Stimulated activated naive CD4-positive, alpha-beta T cell treated with Interleukin-2 at 50 U/mL for 16 hours (primary cell): ENCODE data around the gene IGSF3.
A peak's percentile ranks its signal among the peaks of the same experiment; 100 is the strongest.

Experiments
- DNase-seq: peaks from one replicate; lab custom pipeline; 2025; lab: John Stamatoyannopoulos, UW

IGSF3 gene

DNA sequence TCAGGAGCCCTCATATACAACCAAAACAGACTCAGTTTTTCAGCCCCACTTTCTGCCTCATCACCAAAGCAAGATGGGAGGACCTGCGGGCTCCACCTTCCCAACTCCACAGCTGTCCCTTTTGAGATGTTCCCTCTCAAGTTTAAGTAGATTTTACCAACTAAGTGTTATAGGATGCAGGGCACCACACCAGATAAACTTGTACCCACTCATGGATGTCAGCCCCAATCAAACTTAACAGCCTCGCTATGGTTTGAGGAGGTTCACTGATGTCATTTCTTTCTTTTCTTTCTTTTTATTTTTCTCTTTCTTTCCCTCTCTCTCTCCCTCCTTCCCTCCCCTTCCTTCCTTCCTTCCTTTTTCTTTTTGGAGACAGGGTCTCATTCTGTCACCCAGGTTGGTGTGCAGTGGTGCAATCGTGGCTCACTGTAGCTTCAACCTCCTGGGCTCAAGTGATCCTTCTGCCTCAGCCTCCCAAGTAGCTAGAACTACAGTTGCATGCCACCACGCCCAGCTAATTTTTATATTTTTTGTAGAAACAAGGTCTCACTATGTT, 110.1 kb downstream of the IGSF3 start:
- no peak for DNase-seq

DNA sequence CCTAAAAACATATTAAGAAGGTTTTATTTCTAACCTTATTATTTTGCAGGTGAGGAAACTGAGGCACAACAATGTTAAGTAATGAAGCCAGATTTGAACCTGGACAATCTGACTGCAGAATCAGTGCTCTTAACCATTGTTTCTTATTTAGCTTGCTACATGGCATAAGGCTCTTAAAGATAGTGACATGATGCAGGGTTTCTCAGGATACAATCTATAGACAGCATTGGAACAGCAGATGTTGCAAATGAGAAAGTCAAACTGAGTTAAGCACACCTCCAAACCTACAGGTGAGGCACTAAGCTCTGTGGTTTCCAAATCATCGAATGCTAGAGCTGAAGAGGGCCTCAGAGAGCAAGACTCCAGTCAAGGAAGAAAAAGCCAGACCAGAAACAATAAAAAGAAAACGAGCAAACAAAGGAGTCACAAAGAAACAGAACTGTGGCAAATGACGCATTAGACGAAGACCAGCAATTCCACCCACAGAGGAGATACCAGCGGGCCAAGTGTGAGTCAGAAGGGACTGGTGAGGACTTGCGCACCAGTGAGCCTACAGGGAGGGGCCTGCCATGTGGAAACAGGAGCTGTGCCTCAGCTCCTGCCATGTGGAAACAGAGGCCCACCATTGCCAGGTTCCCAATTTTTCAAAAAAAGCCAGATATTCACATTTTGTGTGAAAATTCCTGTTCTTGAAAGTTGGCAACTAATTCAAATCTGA, 111.1 kb downstream of the IGSF3 start:
- peak; percentile 88 for DNase-seq

DNA sequence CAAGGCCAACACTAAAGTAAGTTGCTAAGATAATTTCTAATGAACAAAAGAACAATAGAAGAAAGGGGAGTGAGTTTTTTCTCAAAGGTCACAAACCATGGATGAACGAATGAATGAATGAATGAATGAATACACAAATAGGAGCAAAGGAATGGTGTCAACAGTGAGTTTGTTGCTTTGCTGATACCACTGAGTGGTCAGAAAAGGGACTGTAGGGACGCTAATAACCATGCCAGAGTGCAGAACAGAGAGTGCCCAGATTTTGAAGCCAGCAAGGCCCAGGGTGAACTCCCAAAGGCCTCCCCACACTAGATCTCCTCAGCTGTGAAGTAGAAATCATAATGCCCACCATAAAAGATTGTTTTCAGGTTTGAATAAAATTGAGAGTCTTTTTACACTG, 112.6 kb downstream of the IGSF3 start:
- DNase-seq: no peak

DNA sequence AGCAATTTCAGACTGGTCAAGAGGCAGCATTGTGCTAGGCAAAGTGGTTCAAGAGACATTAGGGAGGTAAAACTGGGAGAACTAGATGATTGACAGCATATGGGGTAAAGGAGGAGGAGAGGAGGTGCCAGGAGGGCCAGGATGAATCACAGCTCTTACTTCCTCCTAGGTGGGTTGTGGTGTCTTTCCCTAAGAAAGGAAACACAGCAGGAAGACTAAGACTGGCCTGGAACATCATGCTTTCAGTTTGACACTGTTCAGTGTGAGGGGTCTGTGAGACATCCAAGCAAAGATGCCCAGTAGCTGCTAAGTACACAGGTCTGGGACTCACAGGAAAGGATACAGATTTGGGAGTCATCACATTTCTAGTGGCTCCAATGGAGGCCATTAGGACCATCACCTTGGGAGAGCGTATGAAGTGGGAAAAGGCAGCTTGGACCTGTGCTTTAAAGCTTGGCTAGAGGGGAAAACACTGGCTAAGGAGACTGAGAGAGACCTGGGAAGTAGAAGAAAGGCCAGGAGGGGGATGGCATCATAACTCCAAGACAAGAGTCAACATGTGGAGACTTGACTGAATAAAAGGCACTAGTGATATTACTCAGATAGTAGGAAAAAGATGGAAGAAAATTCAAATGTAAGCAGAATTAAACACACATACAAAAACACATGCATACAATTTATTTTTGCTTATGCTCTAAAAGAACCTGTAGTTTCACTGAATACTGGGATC, 114.0 kb downstream of the IGSF3 start:
- no peak for DNase-seq

DNA sequence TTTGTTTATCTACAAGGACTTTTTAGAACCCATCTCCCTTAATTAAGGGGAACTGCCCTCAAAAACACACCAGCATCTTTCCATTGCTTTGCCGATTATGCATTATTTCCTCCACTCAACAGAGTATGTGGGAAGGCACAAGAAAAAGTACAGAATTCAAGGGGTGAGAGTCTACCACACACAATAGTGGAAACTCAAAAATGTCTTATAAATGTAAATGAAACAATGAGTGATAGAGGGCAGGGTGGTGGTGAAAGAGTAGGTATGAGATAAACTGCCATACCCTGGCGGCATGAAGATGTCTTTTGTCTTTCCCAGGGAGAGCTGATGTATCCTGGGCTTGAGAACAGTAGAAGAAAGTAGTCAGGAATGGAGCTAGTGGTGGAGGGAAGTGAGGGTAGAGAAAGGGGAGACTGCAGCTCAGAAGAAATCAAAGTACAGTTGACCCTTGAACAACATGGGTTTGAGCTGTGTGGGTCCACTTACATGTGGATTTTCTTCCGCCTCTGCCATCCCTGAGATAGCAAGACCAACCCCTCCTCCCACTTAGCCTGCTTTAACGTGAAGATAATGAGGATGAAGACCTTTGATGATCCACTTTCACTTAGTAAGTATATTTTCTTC, 121.1 kb downstream of the IGSF3 start:
- no peak for DNase-seq

DNA sequence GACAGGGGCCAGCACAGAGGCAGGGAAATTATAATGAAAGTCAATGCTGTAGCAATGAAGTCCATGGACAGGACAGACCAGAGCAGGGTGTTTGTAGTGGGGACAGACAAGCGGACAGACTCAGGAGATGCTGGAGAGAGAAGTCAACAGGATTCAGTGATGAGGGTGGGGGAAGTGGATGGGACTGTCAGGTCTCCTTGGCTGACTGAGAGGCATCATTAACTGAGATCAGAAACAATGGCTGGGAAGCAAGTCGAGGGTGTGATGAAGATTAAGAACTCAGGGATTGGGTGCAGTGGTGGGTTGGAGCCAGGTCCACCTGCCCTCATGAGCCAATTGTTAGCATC, 122.2 kb downstream of the IGSF3 start:
- DNase-seq: no peak

DNA sequence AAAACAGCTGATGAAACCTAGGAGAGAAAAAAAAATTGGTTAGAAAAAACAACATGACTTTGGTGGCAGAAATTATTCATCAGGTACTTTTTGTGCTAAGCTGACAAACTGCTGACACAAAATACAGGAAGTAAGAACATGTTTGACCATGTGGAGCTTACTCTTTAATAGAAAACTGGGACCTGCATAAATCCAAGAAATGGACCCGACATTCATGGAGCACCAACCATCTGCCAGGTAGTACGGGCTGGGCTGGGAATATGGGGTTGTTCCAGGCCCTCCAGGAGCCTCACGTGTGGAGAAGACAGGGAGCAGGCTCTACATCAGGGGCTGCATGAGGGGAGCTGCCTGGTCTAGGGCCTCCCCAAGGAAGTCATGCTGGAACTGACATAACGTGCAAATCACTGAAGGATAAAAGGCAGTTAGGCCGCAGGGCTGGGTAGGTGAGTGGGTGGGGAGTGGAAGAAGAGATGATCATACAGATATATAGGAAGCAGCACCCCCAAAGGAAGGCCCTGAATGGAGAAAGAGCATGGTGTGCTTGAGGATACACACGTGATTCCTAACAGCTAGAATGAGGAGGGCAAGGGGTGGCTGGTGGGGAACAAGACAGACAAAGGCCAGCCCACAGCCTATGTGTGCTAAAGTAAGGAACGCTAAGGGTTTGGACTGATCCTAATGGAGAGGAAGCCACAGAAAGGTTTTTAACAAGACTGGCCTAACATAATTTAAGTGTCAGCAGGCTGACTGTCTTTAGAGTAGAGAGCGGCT, 122.8 kb downstream of the IGSF3 start:
- DNase-seq: peak; percentile 17

DNA sequence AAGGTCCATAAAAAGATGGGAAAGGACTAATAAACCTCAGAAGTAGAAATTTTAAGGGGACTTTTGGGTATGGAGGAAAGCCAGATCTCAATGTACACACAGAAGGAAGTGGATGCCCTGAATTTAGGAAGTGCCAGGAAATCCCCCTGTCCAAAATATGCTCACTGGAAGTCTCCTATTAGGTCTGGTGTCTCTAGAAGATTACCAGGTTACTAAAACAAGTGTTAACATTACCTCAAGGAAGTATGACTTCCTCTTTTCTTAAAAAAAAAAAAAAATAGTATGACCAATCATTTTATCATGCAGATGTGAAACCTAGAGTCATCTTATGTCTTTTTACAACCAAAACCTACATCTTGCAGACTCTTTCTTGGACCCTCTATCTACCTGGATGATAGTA, 127.4 kb downstream of the IGSF3 start:
- DNase-seq: no peak

DNA sequence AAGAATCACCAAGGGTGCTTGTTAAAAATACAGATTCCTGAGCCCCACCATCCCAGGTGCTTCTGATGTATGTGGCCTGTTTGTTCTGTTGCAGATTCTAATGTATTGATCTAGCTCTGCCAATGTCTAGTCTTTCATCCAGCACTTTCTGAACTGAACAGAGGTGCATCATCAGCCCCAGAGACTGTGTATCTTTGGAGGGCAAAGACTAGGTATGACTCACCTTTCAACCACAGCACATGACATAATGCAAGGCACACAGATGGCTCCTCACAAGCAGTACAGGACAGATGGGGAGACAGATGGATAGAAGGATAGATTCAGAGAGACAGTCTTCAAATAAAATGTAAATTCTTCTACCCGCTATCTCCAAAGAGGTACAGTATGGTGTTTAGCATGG, 129.0 kb downstream of the IGSF3 start:
- peak; percentile 22 for DNase-seq

DNA sequence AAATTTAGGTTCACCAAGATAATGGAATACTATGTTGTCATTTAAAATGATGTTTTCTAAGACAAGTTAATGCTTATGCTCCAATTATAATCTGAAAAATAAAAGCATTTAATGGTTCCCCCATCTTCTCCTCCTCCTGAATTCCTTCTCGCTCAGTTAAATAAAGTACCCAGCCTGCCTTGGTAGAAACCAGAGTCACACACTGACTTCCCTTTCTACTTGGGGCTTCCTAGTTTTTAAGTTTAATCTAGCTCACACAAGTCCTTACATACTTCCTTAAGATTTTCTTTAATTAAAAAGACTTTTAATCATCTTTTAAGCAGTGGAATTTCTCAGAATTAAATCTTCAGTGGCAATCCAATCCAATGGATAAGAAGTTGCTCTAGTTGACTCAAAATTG, 129.6 kb downstream of the IGSF3 start:
- no peak for DNase-seq

DNA sequence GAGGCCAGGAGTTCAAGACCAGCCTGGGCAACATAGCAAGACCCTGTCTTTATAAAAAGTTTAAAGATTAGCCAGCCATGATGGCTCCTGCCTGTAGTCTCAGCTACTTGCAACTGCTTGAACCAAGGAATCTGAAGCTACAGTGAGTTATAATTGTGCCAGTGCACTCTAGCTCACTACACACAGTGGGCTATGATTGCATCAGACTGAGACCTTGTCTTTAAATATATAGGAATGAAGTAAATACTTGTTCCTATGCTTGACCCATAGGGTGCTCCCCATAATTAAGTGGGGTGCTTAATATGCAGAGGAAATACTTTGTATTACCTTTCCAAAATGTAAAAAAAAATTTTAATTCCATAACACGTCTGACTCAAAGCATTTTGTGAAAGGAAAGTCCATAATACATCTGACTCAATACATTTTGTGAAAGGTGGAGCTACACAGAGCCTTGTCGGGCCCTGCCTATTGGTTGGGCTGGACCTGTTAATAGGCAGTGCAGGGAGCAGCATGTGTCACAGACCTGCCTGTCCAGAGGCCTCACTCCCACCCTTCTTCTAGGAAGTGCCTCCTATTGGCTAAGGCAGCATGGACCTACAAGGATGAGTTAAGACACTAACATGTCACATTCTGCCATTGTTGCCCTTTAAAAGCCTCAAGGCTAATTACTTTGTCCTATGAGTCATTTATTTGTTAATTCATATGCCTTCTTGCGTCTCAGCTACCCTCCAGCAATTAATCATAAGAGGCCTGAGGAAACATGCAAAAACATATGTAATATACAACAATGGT, 130.3 kb downstream of the IGSF3 start:
- no peak for DNase-seq

DNA sequence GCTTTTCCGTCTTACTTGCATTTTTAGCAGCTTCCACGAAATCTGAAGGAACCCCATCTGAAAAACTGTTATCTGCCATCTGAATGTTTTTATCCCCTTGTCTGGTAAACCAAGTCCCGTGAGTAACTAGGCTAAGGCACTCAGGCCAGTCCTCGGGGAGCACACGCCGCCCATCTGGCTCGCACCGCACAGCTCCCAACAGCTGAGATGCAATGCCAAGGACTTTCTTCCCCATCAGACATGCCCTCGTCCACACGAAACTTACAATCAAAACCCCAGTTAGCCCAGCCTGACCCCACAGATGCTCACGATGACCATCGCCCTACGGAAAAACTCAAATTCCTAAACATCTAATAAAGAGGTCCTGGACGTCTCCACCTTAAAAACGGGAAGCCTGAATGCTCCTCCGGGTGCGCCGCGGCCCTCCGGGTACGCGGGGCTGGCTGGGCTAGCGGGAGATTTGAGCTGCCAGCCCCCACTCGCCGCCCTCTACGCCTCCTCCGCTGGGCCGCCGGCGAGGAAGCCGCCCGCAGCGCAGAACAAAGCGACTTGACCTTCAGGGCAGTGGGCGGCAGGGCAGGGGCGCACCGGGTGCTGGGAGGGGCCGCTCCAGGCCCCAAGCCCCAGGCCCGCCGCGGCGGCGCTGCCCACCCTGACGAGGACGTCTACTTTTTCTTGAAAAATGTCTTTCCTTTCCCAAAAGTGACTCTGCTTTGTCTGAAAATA, 133.4 kb downstream of the IGSF3 start:
- DNase-seq: no peak

DNA sequence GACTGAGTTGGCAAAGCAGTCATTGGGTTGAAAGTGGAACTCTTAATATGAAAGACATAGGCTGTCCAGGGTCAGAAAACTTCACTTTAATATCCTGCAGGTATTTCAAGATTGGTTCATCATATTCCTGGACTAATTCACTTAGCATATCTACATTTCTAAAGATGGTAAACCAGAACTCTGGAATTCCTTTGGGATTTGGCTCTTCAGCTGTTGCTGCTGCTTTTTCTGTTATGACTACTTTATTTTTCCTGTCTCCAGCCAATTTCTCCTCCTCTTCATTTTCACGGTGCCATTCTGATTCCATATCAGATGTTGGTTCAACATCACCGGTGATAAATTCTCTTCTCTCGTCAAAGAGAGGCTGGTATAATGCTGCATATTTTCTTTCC, 134.1 kb downstream of the IGSF3 start:
- DNase-seq: no peak

DNA sequence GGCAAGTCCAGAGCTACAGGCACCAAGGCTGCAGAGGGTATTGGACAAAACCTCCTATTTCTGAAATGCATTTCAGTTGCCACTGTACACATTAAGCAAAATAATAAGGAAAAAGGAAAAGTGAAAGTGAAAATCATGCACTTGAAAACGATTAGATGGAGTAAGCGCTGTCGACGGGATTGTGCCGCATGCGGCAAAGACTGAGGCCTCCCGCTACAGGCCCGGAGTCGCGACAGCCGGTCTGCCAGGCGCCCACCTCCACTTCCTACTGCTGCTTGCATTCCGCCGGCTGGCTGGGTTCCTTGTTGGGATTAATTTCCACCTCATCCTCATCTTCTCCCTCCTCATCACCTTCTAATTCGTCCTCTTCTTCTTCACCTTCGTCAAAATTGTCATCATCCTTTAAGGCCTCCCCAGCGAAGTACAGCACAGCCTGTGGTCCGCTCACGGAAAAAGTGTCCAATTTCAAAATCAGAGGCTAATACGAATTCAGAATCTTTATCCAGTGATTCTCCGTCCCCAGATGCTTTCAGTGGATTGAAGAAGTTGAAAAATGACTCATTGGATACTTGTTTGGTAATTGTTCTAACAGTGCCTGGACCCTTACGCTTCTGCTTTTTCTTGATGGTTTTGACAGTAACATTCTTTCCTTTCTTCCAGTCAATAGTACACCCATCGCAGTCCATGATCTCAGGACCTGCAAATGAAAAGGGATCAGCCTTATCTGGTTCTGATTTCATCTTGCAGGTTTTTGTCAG, 134.7 kb downstream of the IGSF3 start:
- DNase-seq: no peak

DNA sequence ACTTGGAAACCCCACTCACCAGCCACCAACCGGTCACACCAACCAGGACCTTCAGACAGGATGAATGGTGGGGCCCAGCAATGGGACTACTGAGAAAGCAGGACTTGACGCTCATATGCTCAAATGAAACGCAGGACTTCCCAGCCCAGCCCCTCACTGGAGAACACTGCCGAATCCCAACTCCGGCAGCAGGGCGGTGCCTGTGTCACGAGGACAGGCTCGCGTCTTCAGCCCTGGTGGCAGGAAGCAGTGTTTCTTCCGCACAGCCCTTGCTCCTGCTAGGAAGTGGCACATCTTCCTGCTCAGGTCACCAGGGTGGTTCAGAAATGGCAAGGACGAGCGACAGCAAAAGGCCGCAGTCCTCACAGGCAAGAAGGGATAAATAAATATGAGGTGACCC, 135.6 kb downstream of the IGSF3 start:
- no peak for DNase-seq

DNA sequence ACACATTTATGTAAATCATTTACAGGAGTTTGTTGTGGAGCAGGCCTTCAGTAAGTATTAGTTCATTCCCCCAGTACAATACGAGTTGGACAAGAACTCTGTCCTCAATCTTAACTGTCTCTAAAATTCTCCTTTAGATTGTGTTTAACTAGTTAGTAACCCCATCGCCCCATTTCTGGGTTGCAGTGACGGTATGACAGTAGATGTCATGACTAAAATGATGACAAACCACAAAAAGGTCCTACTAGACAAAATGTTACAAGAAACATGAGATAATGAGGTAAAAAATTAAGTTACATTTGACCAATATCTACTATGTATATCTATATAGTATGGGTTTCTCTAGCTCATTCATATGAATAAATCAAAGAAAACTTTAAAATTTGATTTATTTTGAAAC, 137.9 kb downstream of the IGSF3 start:
- no peak for DNase-seq

DNA sequence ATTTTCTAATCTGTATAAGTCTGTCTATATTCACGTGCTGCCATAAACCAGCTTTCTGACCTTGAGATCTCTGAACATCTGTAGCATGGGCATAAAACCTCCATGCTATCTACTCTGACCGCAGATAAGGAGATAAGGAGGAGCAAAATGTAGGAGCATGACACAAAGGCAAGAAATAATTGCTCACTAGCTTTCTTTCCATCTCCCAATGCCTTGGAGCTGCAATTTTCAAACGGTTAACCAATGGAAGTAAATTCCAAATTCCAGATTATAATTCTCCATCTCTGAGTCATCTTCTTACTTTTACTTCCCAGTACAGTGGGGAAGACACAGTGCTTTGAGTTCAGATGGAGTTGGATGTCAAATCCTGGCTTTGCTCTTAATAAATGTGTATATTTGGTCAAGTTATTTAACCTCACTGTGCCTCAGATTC, 138.3 kb downstream of the IGSF3 start:
- no peak for DNase-seq

DNA sequence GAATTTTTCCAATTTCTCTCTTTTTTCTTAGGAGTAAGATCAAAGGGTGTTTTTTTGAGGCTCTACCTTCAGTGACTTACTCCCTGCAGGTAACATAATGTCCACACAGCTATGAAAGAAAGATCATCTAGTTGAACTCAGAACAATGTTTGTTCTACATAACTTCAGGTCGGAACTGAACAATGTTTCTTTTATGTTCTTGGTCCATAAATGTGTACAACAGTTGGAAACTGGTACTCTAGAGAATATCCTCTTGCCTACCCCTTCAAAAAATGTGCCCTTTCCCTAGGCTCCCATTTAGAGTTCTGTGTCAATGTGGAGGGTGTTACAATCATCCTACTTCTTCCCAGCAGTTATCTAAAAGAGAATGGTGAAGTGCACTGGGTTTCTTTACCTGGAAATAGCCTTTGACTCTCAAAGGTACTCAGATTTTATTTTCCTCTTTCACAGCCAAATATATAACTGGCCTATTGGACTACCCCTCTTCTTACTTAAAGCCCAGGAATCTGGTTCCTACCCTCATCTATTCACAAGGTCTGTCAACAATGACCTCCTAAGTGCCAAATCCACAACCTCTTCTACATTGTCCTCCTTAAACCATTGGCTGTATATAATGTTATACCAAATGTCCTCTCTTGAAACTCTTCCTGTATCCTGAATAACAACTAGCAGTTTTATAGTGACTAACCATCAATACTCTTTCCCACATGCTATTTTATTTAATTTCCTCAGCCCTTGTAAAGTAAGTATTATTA, 139.0 kb downstream of the IGSF3 start:
- no peak for DNase-seq

DNA sequence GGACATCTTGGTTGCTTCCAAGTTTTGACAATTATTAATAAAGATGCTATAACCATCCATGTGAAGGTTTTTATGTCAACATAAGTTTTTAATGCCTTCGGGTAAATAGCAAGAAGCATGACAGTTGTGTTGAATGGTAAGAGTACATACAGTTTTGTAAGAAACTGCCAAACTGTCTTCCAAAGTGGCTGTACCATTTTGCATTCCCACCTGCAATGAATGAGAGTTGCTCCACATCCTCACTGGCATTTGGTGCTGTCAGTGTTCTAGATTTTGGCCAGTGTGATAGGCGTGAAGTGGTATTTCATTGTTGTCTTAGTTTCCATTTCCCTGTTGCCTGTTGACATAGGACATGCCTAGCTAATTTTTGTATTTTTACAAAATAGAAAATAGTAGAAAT, 142.1 kb downstream of the IGSF3 start:
- DNase-seq: no peak
